Measurements from ENCODE around the gene ITGA11.
A peak's percentile ranks its signal among the peaks of the same experiment; 100 is the strongest.

The ITGA11 gene

GRCh38 chr15:68315035-68315434 is 116.9 kb downstream of the ITGA11 start:
- no peak for ATAC-seq
- TF ChIP-seq ISL1 (CRISPR knock-in tag; IDR thresholded peaks at IDR 0.05) = no peak
- TF ChIP-seq PATZ1 (CRISPR knock-in tag; IDR thresholded peaks at IDR 0.05; ENCODE audit: borderline replicate concordance) = no peak

GRCh38 chr15:68314563-68314962 is 117.4 kb downstream of the ITGA11 start:
- ATAC-seq = no peak
- no peak for TF ChIP-seq ARNTL (CRISPR knock-in tag; IDR thresholded peaks at IDR 0.05; ENCODE audit: borderline replicate concordance, low read depth)
- TF ChIP-seq ZFP30 (CRISPR knock-in tag; IDR thresholded peaks at IDR 0.05) = no peak
- no peak for TF ChIP-seq POU6F1 (CRISPR knock-in tag; IDR thresholded peaks at IDR 0.05; ENCODE audit: borderline replicate concordance, low read depth)
- TF ChIP-seq ZNF70 (CRISPR knock-in tag; IDR thresholded peaks at IDR 0.05) = no peak
- TF ChIP-seq ISL1 (CRISPR knock-in tag; IDR thresholded peaks at IDR 0.05) = no peak
- no peak for TF ChIP-seq GLIS3 (CRISPR knock-in tag; IDR thresholded peaks at IDR 0.05)
- TF ChIP-seq CSDC2 (CRISPR knock-in tag; IDR thresholded peaks at IDR 0.05) = no peak
- no peak for TF ChIP-seq SNAI2 (CRISPR knock-in tag; IDR thresholded peaks at IDR 0.05)
- no peak for TF ChIP-seq ZNF565 (CRISPR knock-in tag; conservative IDR thresholded peaks at IDR 0.05; ENCODE audit: low read depth)
- TF ChIP-seq BACH2 (CRISPR knock-in tag; IDR thresholded peaks at IDR 0.05; ENCODE audit: borderline replicate concordance) = no peak

- TF ChIP-seq ZC3H10 (CRISPR knock-in tag; IDR thresholded peaks at IDR 0.05) (no peak), ISL1 (CRISPR knock-in tag; IDR thresholded peaks at IDR 0.05) (no peak), SNAI2 (CRISPR knock-in tag; IDR thresholded peaks at IDR 0.05) (no peak), BACH2 (CRISPR knock-in tag; IDR thresholded peaks at IDR 0.05; ENCODE audit: borderline replicate concordance) (no peak), ARNTL (CRISPR knock-in tag; IDR thresholded peaks at IDR 0.05; ENCODE audit: borderline replicate concordance, low read depth) (no peak), ZFP3 (CRISPR knock-in tag; IDR thresholded peaks at IDR 0.05) (no peak), RARB (CRISPR knock-in tag; IDR thresholded peaks at IDR 0.05) (no peak), ZNF565 (CRISPR knock-in tag; conservative IDR thresholded peaks at IDR 0.05; ENCODE audit: low read depth) (no peak), GLIS3 (CRISPR knock-in tag; IDR thresholded peaks at IDR 0.05) (no peak), ZFP30 (CRISPR knock-in tag; IDR thresholded peaks at IDR 0.05) (no peak), TSHZ2 (CRISPR knock-in tag; IDR thresholded peaks at IDR 0.05) (no peak), CSDC2 (CRISPR knock-in tag; IDR thresholded peaks at IDR 0.05) (no peak), ESRRG (CRISPR knock-in tag; IDR thresholded peaks at IDR 0.05) (no peak), TCF4 (CRISPR knock-in tag; IDR thresholded peaks at IDR 0.05; ENCODE audit: borderline replicate concordance) (no peak), CSRNP3 (CRISPR knock-in tag; IDR thresholded peaks at IDR 0.05) (no peak)
- no peak for ATAC-seq
Measured at GRCh38 chr15:68313501-68314410, 118.2 kb downstream of the ITGA11 start.

GRCh38 chr15:68312701-68313204 is 119.2 kb downstream of the ITGA11 start:
- peak; percentile 45 for ATAC-seq
- no peak for TF ChIP-seq ZFP3 (CRISPR knock-in tag; IDR thresholded peaks at IDR 0.05)
- TF ChIP-seq ISL1 (CRISPR knock-in tag; IDR thresholded peaks at IDR 0.05) = no peak
- TF ChIP-seq PATZ1 (CRISPR knock-in tag; IDR thresholded peaks at IDR 0.05; ENCODE audit: borderline replicate concordance) = no peak
- no peak for TF ChIP-seq ZNF565 (CRISPR knock-in tag; conservative IDR thresholded peaks at IDR 0.05; ENCODE audit: low read depth)
- no peak for TF ChIP-seq PPARA (CRISPR knock-in tag; IDR thresholded peaks at IDR 0.05; ENCODE audit: borderline replicate concordance)
- TF ChIP-seq BACH2 (CRISPR knock-in tag; IDR thresholded peaks at IDR 0.05; ENCODE audit: borderline replicate concordance) = no peak
- TF ChIP-seq OSR1 (CRISPR knock-in tag; IDR thresholded peaks at IDR 0.05) = no peak
- TF ChIP-seq RARB (CRISPR knock-in tag; IDR thresholded peaks at IDR 0.05) = no peak
- TF ChIP-seq ESRRG (CRISPR knock-in tag; IDR thresholded peaks at IDR 0.05) = no peak
- no peak for TF ChIP-seq TOX (CRISPR knock-in tag; IDR thresholded peaks at IDR 0.05; ENCODE audit: borderline replicate concordance)
- TF ChIP-seq CSDC2 (CRISPR knock-in tag; IDR thresholded peaks at IDR 0.05) = no peak
- TF ChIP-seq ZNF8 (CRISPR knock-in tag; IDR thresholded peaks at IDR 0.05) = no peak

All from SK-N-SH treated with all-trans-retinoic acid at 6 μM for 48 hours (cell line).